ENCODE data around the gene EXOC3. TPM values are rescaled to one million over a fixed set of nuclear protein-coding genes. Genes with fewer than 3 reads are reported as not detected.

EXOC3 gene
- total and polyA plus RNA-seq, 7 donors: 18.6 to 68.7 (median 48.2) TPM

- peak; percentile 61 for DNase-seq
- intact Hi-C loops (cut with DNase I): no loop called here
- Histone ChIP-seq H3K9me3 (no peaks in the 10 kb centered on the region), H3K36me3 (peaks cover 5 to 74% (median 40%) of the 10 kb centered on the region in 4 donors), H3K4me1 (no peaks in the 10 kb centered on the region), H3K4me3 (no peak overlapping the region), H3K27ac (no peak overlapping the region), H3K27me3 (no peaks in the 10 kb centered on the region)
- TF ChIP-seq POLR2AphosphoS5 (IDR thresholded peaks at IDR 0.05): no peak
- no peak for TF ChIP-seq POLR2A (IDR thresholded peaks at IDR 0.05)
- TF ChIP-seq EP300 (IDR thresholded peaks at IDR 0.05): no peak
- TF ChIP-seq, protein P1, sequence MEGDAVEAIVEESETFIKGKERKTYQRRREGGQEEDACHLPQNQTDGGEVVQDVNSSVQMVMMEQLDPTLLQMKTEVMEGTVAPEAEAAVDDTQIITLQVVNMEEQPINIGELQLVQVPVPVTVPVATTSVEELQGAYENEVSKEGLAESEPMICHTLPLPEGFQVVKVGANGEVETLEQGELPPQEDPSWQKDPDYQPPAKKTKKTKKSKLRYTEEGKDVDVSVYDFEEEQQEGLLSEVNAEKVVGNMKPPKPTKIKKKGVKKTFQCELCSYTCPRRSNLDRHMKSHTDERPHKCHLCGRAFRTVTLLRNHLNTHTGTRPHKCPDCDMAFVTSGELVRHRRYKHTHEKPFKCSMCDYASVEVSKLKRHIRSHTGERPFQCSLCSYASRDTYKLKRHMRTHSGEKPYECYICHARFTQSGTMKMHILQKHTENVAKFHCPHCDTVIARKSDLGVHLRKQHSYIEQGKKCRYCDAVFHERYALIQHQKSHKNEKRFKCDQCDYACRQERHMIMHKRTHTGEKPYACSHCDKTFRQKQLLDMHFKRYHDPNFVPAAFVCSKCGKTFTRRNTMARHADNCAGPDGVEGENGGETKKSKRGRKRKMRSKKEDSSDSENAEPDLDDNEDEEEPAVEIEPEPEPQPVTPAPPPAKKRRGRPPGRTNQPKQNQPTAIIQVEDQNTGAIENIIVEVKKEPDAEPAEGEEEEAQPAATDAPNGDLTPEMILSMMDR (IDR thresholded peaks at IDR 0.05): no peak
- 95 to 96% methylated on average over 63 of the region's 63 CpGs for WGBS, 2 donors
Observed at GRCh38 chr5:464843-465590, 22.0 kb downstream of the EXOC3 start.

DNA sequence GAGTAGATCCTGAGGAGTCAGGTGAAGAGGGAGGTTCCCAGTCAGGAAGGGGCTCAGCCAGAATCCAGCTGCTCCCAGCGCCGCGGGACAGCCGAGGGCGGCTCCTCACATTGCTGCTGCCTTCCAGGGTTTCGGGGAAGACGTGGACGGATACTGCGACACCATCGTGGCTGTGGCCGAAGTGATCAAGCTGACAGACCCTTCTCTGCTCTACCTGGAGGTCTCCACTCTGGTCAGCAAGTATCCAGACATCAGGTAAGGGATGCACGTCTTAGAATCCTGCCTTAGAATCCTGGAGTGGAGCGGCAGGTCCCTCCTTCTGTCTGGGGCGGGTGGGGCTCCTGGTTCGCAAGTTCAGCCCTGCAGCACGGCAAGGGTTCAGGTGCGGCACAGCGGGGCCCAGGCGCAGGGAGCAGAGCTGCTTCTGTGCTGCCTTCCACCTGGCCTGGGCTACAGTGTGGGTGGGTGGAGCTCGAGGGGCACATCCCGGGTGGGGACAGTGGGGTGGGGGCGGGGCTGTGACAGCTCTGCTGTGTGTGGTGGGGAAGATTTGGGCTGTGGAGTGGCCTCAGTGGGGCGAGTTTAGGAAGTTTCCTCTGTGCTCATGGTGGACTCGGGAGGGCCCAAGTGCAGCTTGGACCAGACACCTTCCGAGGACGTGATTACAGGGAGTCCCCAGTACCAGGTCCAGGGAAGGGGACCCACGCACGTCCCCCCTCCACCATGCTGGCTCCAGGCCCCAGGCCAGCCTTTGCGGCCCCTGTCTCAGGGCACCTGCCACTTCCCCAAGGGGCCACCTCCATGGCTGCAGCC is 22.8 kb downstream of the EXOC3 start:
- no peaks in the 10 kb centered on the region for H3K9me3 ChIP-seq
- H3K4me3 ChIP-seq: no peak overlapping the region
- peak; percentile 55 for DNase-seq
- TF ChIP-seq EP300 (IDR thresholded peaks at IDR 0.05) (no peak), POLR2AphosphoS5 (IDR thresholded peaks at IDR 0.05) (no peak), POLR2A (IDR thresholded peaks at IDR 0.05) (no peak)
- TF ChIP-seq, protein P1 (IDR thresholded peaks at IDR 0.05): no peak
- intact Hi-C loops (cut with DNase I): no loop called here
- no peak overlapping the region for H3K27ac ChIP-seq
- H3K36me3 ChIP-seq: peaks cover 5 to 66% (median 39%) of the 10 kb centered on the region in 4 donors
- H3K4me1 ChIP-seq: peaks cover 0 to 2% (median 0%) of the 10 kb centered on the region in 4 donors
- H3K27me3 ChIP-seq: no peaks in the 10 kb centered on the region
- 86 to 89% methylated on average over 29 of the region's 29 CpGs for WGBS, 2 donors

GRCh38 chr5:466661-467310 is 23.8 kb downstream of the EXOC3 start:
- intact Hi-C loops (cut with DNase I): no loop called here
- Histone ChIP-seq H3K9me3 (no peaks in the 10 kb centered on the region), H3K36me3 (peaks cover 5 to 59% (median 36%) of the 10 kb centered on the region in 4 donors), H3K4me1 (peaks cover 0 to 12% (median under 1%) of the 10 kb centered on the region in 4 donors), H3K27me3 (no peaks in the 10 kb centered on the region), H3K4me3 (no peak overlapping the region), H3K27ac (no peak overlapping the region)
- TF ChIP-seq, protein P1 (IDR thresholded peaks at IDR 0.05): no peak
- DNase-seq: peak; percentile 54
- 94 to 95% methylated on average over 30 of the region's 30 CpGs for WGBS, 2 donors

- Histone ChIP-seq H3K4me1 (peaks cover 0 to 22% (median 9%) of the 10 kb centered on the region in 4 donors), H3K27me3 (no peaks in the 10 kb centered on the region), H3K4me3 (no peak overlapping the region), H3K9me3 (no peaks in the 10 kb centered on the region), H3K36me3 (peaks cover 0 to 42% (median 22%) of the 10 kb centered on the region in 4 donors), H3K27ac (no peak overlapping the region)
- intact Hi-C loops (cut with DNase I): no loop called here
- WGBS, 2 donors: 92 to 95% methylated on average over 5 of the region's 6 CpGs
- no peak for TF ChIP-seq POLR2A (IDR thresholded peaks at IDR 0.05)
- TF ChIP-seq, protein P1 (IDR thresholded peaks at IDR 0.05): no peak
- TF ChIP-seq POLR2AphosphoS5 (IDR thresholded peaks at IDR 0.05): no peak
- TF ChIP-seq EP300 (IDR thresholded peaks at IDR 0.05): no peak
- peak; percentile 56 for DNase-seq
Observed at GRCh38 chr5:468401-468800, 25.4 kb downstream of the EXOC3 start.

Data from sigmoid colon (tissue), 7 donors.